SU-DHL-6 (cell line): ENCODE measurements around the gene JMJD6.

Source experiments
- EZH2phosphoT487 ChIP-seq: fragments of 200-600 bp; sonication (generic), shearing (Covaris generic); conservative IDR thresholded peaks from 2 replicates; pipeline ENCODE4 v1.6.1; 2018; ENCODE audit warnings: mild to moderate bottlenecking, antibody characterized with exemption, low read length, moderate library complexity, mixed read lengths
- TF ChIP-seq, protein P1 (sequence below): fragments of 200-600 bp; sonication (generic); IDR thresholded peaks from one replicate; pipeline ENCODE4 v1.5.1; 2017; ENCODE audit warnings: antibody characterized with exemption, mild to moderate bottlenecking, low read length, moderate library complexity; ENCODE audit not compliant: insufficient read depth, poor library complexity, severe bottlenecking

GRCh38 chr17:76672270-76672851 is 54.0 kb downstream of the JMJD6 start:
- TF ChIP-seq, protein P1, sequence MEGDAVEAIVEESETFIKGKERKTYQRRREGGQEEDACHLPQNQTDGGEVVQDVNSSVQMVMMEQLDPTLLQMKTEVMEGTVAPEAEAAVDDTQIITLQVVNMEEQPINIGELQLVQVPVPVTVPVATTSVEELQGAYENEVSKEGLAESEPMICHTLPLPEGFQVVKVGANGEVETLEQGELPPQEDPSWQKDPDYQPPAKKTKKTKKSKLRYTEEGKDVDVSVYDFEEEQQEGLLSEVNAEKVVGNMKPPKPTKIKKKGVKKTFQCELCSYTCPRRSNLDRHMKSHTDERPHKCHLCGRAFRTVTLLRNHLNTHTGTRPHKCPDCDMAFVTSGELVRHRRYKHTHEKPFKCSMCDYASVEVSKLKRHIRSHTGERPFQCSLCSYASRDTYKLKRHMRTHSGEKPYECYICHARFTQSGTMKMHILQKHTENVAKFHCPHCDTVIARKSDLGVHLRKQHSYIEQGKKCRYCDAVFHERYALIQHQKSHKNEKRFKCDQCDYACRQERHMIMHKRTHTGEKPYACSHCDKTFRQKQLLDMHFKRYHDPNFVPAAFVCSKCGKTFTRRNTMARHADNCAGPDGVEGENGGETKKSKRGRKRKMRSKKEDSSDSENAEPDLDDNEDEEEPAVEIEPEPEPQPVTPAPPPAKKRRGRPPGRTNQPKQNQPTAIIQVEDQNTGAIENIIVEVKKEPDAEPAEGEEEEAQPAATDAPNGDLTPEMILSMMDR = no peak
- TF ChIP-seq EZH2phosphoT487 = no peak
